A673 (cell line): ENCODE results near the gene MYO1D. TPM values are rescaled to one million over a fixed set of nuclear protein-coding genes. Genes with fewer than 3 reads are reported as not detected.

Source experiments
- BruUV-seq: library from RNA; stranded (reverse); fragments of 400-500 nt; replicated peaks from 2 replicates; lab custom pipeline; 2021; lab: Mats Ljungman, UMichigan
- CTCF ChIA-PET: fragments of 300-600 bp; sonication (Branson Sonifier 250); formaldehyde crosslinking; loops from one replicate; lab custom pipeline; 2022; ENCODE audit warnings: antibody characterized with exemption; lab: Charles Lee
- POLR2A ChIA-PET: fragments of 300-600 bp; sonication (Branson Sonifier 250); formaldehyde crosslinking; loops from one replicate; lab custom pipeline; 2022; ENCODE audit warnings: antibody characterized with exemption; ENCODE audit not compliant: low non-redundant PET; lab: Charles Lee
- DNase-seq: peaks from one replicate; pipeline ENCODE4 v3.0.0-alpha.2; 2015; ENCODE audit warnings: low spot score
- H3K27ac ChIP-seq: fragments of 200-600 bp; sonication (generic); 2 replicates; pipeline ENCODE4 v1.5.1; 2016; ENCODE audit warnings: mixed run types, low read depth, mild to moderate bottlenecking, mixed read lengths, antibody characterized with exemption, low read length; ENCODE audit not compliant: poor library complexity, severe bottlenecking
- H3K27me3 ChIP-seq: fragments of 200-600 bp; sonication (generic); replicated peaks from 2 replicates; pipeline ENCODE4 v1.6.1; 2017; ENCODE audit warnings: mixed run types, low read depth, mild to moderate bottlenecking, mixed read lengths, antibody characterized with exemption, low read length; ENCODE audit not compliant: insufficient read depth, poor library complexity
- H3K36me3 ChIP-seq: fragments of 200-600 bp; sonication (generic); 2 replicates; pipeline ENCODE4 v1.6.1; 2016; ENCODE audit warnings: mixed run types, mild to moderate bottlenecking, mixed read lengths, antibody characterized with exemption, low read length; ENCODE audit not compliant: insufficient read depth, poor library complexity, severe bottlenecking
- H3K4me1 ChIP-seq: fragments of 200-600 bp; sonication (generic); 2 replicates; pipeline ENCODE4 v1.6.1; 2017; ENCODE audit warnings: mixed run types, mild to moderate bottlenecking, mixed read lengths, antibody characterized with exemption, low read length; ENCODE audit not compliant: insufficient read depth, poor library complexity, severe bottlenecking
- H3K4me3 ChIP-seq: fragments of 200-600 bp; sonication (generic); 2 replicates; pipeline ENCODE4 v1.5.1; 2016; ENCODE audit warnings: low read depth, mixed run types, mild to moderate bottlenecking, mixed read lengths, low read length; ENCODE audit not compliant: poor library complexity, severe bottlenecking
- H3K9me3 ChIP-seq: fragments of 200-600 bp; sonication (generic); 2 replicates; pipeline ENCODE4 v1.6.1; 2016; ENCODE audit warnings: mixed run types, low read depth, mild to moderate bottlenecking, mixed read lengths, antibody characterized with exemption, low read length; ENCODE audit not compliant: poor library complexity, severe bottlenecking
- CTCF ChIP-seq: fragments of 300-800, 200-600 bp; sonication (generic); conservative IDR thresholded peaks from 2 replicates; pipeline ENCODE4 v1.5.1; 2017; ENCODE audit warnings: low read depth, mild to moderate bottlenecking, antibody characterized with exemption, low read length, moderate library complexity, mixed read lengths
- EZH2 ChIP-seq: fragments of 200-600 bp; sonication (generic); IDR thresholded peaks from 2 replicates; pipeline ENCODE4 v1.6.1; 2017; ENCODE audit warnings: borderline replicate concordance, low read depth, mild to moderate bottlenecking, mixed read lengths, antibody characterized with exemption, low read length; ENCODE audit not compliant: poor library complexity, severe bottlenecking
- intact Hi-C: fragments of 100-400 bp; cut with micrococcal nuclease; formaldehyde crosslinking; loops from one replicate; pipeline ENCODE4 v1.10.0; 2022; ENCODE audit not compliant: unreplicated experiment
- total RNA-seq: library from RNA; stranded (reverse); gene quantifications from 2 replicates; pipeline ENCODE4 v1.2.3, GENCODE V29; 2021

MYO1D gene
- total RNA-seq, 1 experiment from 2014 or later = 10.4 TPM

- Histone ChIP-seq H3K9me3 (no peaks in the 10 kb centered on the region), H3K4me3 (no peak overlapping the region), H3K4me1 (peaks cover 11% of the 10 kb centered on the region), H3K36me3 (peaks cover 16% of the 10 kb centered on the region), H3K27ac (no peak overlapping the region), H3K27me3 (no peaks in the 10 kb centered on the region)
- no peak for DNase-seq
- CTCF ChIA-PET = no interaction called here
- POLR2A ChIA-PET = no interaction called here
- BruUV-seq = no TSS peak
- TF ChIP-seq CTCF = no peak
- TF ChIP-seq EZH2 = no peak
- intact Hi-C loops = loop anchor here (5.0 kb wide), 1 partner anchor 275 kb away; no protein-coding TSS in a partner anchor
These were observed 394.2 kb downstream of the MYO1D start for GRCh38 chr17:32482568-32483320.

- Histone ChIP-seq H3K27ac (no peak overlapping the region), H3K4me3 (no peak overlapping the region), H3K9me3 (no peaks in the 10 kb centered on the region), H3K4me1 (peaks cover 11% of the 10 kb centered on the region), H3K36me3 (peaks cover 26% of the 10 kb centered on the region), H3K27me3 (no peaks in the 10 kb centered on the region)
- POLR2A ChIA-PET = interaction anchor here (0.7 kb wide), 1 partner anchor 37 kb away, joined by 5 read pairs; the partner anchor contains the start of gene PSMD11
- TF ChIP-seq EZH2 (no peak), CTCF (no peak)
- CTCF ChIA-PET = interaction anchor here (0.6 kb wide), 1 partner anchor 396 kb away, joined by 3 read pairs; the partner anchor contains the start of gene MYO1D
- BruUV-seq = no TSS peak
- DNase-seq = no peak
- intact Hi-C loops = loop anchor here (5.0 kb wide), 1 partner anchor 276 kb away; no protein-coding TSS in a partner anchor
These were observed 395.7 kb downstream of the MYO1D start for GRCh38 chr17:32481193-32481592.

- Histone ChIP-seq H3K4me3 (no peak overlapping the region), H3K9me3 (no peaks in the 10 kb centered on the region), H3K27me3 (no peaks in the 10 kb centered on the region), H3K36me3 (peaks cover 42% of the 10 kb centered on the region), H3K27ac (no peak overlapping the region), H3K4me1 (peaks cover 10% of the 10 kb centered on the region)
- no TSS peak for BruUV-seq
- no peak for DNase-seq
- ChIA-PET CTCF (no interaction called here), POLR2A (no interaction called here)
- intact Hi-C loops = no loop called here
- TF ChIP-seq EZH2 (no peak), CTCF (no peak)
These were observed 397.8 kb downstream of the MYO1D start for GRCh38 chr17:32479074-32479617.
